ENCODE data around the gene POU2AF1.

POU2AF1 gene

GRCh38 chr11:111308140-111308539, 70.9 kb downstream of the POU2AF1 start:
- peak overlapping the region; percentile 72 for H3K4me3 ChIP-seq
- peak overlapping the region; percentile 95 for H3K27ac ChIP-seq
- DNase-seq (ENCODE audit: low read depth, low spot score): peak; percentile 84
- no peak for TF ChIP-seq EZH2 (IDR thresholded peaks at IDR 0.05)
- TF ChIP-seq FOXP2 (optimal IDR thresholded peaks at IDR 0.05; ENCODE audit: control extremely low read depth, extremely low read length, insufficient read depth): peak; percentile 60
- peak; percentile 51 for TF ChIP-seq POLR2AphosphoS5 (IDR thresholded peaks at IDR 0.05; ENCODE audit: borderline replicate concordance, low read depth, low read length)
- H3K9ac ChIP-seq (ENCODE audit: insufficient read length): peak overlapping the region; percentile 69
- H3K36me3 ChIP-seq (ENCODE audit: insufficient read depth, low read length): no peaks in the 10 kb centered on the region
- H3K9me3 ChIP-seq (ENCODE audit: low read depth, low read length): no peaks in the 10 kb centered on the region

DNA sequence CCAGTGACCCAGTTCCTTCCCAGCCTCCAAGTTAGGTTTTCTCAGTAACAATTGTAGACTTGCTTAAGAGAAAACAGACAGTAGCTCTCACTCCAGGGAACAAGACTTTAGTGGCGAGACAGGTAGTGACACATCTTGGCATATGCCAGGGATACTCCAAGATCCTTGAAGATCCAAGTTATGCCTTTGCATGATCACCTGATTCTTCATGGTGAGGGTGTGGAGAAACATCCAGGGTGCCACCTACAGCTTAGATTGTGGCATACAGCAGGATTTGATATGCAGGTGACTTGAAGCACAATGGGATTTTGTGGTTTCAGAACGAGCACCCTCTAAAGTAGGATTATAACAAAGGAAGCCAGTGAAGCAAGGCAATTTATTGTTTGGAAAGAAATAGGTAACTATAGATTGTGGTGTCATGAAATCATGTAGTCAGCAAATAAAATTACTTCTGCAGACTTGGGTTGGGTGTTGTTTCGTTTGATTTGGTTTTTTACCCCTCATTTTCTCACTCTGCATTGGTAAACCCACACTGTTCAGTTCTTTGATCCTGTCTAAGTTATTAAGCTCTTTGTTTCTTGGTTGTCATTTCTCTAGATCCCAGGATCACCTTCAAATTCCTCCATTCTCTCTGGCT, 71.5 kb downstream of the POU2AF1 start:
- Histone ChIP-seq H3K4me3 (peak overlapping the region; percentile 72), H3K9me3 (ENCODE audit: low read depth, low read length) (no peaks in the 10 kb centered on the region), H3K9ac (ENCODE audit: insufficient read length) (peak overlapping the region; percentile 49), H3K36me3 (ENCODE audit: insufficient read depth, low read length) (no peaks in the 10 kb centered on the region), H3K27ac (peak overlapping the region; percentile 95)
- TF ChIP-seq FOXP2 (optimal IDR thresholded peaks at IDR 0.05; ENCODE audit: control extremely low read depth, extremely low read length, insufficient read depth) (no peak), EZH2 (IDR thresholded peaks at IDR 0.05) (no peak), POLR2AphosphoS5 (IDR thresholded peaks at IDR 0.05; ENCODE audit: borderline replicate concordance, low read depth, low read length) (no peak)
- DNase-seq (ENCODE audit: low read depth, low spot score): no peak

DNA sequence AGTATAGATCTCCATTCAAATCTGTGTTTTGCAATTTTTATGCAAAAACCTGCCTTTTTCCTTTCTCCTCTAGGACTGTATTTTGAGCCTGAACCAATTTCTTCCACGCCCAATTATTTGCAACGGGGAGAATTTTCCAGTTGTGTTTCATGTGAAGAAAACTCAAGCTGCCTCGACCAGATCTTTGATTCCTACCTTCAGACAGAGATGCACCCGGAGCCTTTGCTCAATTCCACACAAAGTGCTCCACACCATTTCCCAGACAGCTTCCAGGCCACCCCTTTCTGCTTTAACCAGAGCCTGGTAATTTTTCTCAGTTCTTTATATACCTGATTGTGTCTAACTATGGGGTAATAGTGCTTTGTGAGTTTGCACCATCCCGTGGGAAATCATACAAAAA, 72.8 kb downstream of the POU2AF1 start:
- TF ChIP-seq FOXP2 (optimal IDR thresholded peaks at IDR 0.05; ENCODE audit: control extremely low read depth, extremely low read length, insufficient read depth) (no peak), EZH2 (IDR thresholded peaks at IDR 0.05) (no peak), POLR2AphosphoS5 (IDR thresholded peaks at IDR 0.05; ENCODE audit: borderline replicate concordance, low read depth, low read length) (no peak)
- Histone ChIP-seq H3K9ac (ENCODE audit: insufficient read length) (no peak overlapping the region), H3K36me3 (ENCODE audit: insufficient read depth, low read length) (no peaks in the 10 kb centered on the region), H3K27ac (peak overlapping the region; percentile 59), H3K9me3 (ENCODE audit: low read depth, low read length) (no peaks in the 10 kb centered on the region), H3K4me3 (no peak overlapping the region)
- no peak for DNase-seq (ENCODE audit: low read depth, low spot score)

GRCh38 chr11:111305876-111306275, 73.2 kb downstream of the POU2AF1 start:
- no peak for DNase-seq (ENCODE audit: low read depth, low spot score)
- peak overlapping the region; percentile 59 for H3K27ac ChIP-seq
- TF ChIP-seq FOXP2 (optimal IDR thresholded peaks at IDR 0.05; ENCODE audit: control extremely low read depth, extremely low read length, insufficient read depth) (no peak), EZH2 (IDR thresholded peaks at IDR 0.05) (no peak), POLR2AphosphoS5 (IDR thresholded peaks at IDR 0.05; ENCODE audit: borderline replicate concordance, low read depth, low read length) (no peak)

GRCh38 chr11:111305162-111305802, 73.8 kb downstream of the POU2AF1 start:
- TF ChIP-seq FOXP2 (optimal IDR thresholded peaks at IDR 0.05; ENCODE audit: control extremely low read depth, extremely low read length, insufficient read depth): no peak
- no peak for TF ChIP-seq POLR2AphosphoS5 (IDR thresholded peaks at IDR 0.05; ENCODE audit: borderline replicate concordance, low read depth, low read length)
- TF ChIP-seq EZH2 (IDR thresholded peaks at IDR 0.05): no peak
- Histone ChIP-seq H3K36me3 (ENCODE audit: insufficient read depth, low read length) (no peaks in the 10 kb centered on the region), H3K27ac (peak overlapping the region; percentile 52), H3K9ac (ENCODE audit: insufficient read length) (no peak overlapping the region), H3K4me3 (peak overlapping the region; percentile 32; the same call in 1 of the 2 replicates), H3K9me3 (ENCODE audit: low read depth, low read length) (no peaks in the 10 kb centered on the region)
- no peak for DNase-seq (ENCODE audit: low read depth, low spot score)

More at GRCh38 chr11:111305876-111306275, 73.2 kb downstream of the POU2AF1 start:
- Histone ChIP-seq H3K36me3 (ENCODE audit: insufficient read depth, low read length) (no peaks in the 10 kb centered on the region), H3K9ac (ENCODE audit: insufficient read length) (no peak overlapping the region), H3K4me3 (no peak overlapping the region), H3K9me3 (ENCODE audit: low read depth, low read length) (no peaks in the 10 kb centered on the region)

- H3K9ac ChIP-seq (ENCODE audit: insufficient read length): peak overlapping the region; percentile 52
- peak overlapping the region; percentile 61 for H3K27ac ChIP-seq
- no peaks in the 10 kb centered on the region for H3K9me3 ChIP-seq (ENCODE audit: low read depth, low read length)
- no peak for TF ChIP-seq EZH2 (IDR thresholded peaks at IDR 0.05)
- no peak for TF ChIP-seq POLR2AphosphoS5 (IDR thresholded peaks at IDR 0.05; ENCODE audit: borderline replicate concordance, low read depth, low read length)
- no peak for TF ChIP-seq FOXP2 (optimal IDR thresholded peaks at IDR 0.05; ENCODE audit: control extremely low read depth, extremely low read length, insufficient read depth)
- DNase-seq (ENCODE audit: low read depth, low spot score): no peak
- H3K4me3 ChIP-seq: peak overlapping the region; percentile 64
- H3K36me3 ChIP-seq (ENCODE audit: insufficient read depth, low read length): no peaks in the 10 kb centered on the region
Observed at GRCh38 chr11:111303461-111303860, 75.6 kb downstream of the POU2AF1 start.

- DNase-seq (ENCODE audit: low read depth, low spot score): no peak
- H3K36me3 ChIP-seq (ENCODE audit: insufficient read depth, low read length): no peaks in the 10 kb centered on the region
- H3K27ac ChIP-seq: peak overlapping the region; percentile 3; the same call in 1 of the 2 replicates
Observed at GRCh38 chr11:111302298-111302697, 76.8 kb downstream of the POU2AF1 start.

More at GRCh38 chr11:111302298-111302697, 76.8 kb downstream of the POU2AF1 start:
- no peaks in the 10 kb centered on the region for H3K9me3 ChIP-seq (ENCODE audit: low read depth, low read length)
- H3K4me3 ChIP-seq: 0 out of 2 replicates have a peak overlapping the region, but pooled peaks have one; percentile 17
- TF ChIP-seq EZH2 (IDR thresholded peaks at IDR 0.05) (no peak), FOXP2 (optimal IDR thresholded peaks at IDR 0.05; ENCODE audit: control extremely low read depth, extremely low read length, insufficient read depth) (no peak), POLR2AphosphoS5 (IDR thresholded peaks at IDR 0.05; ENCODE audit: borderline replicate concordance, low read depth, low read length) (no peak)
- no peak overlapping the region for H3K9ac ChIP-seq (ENCODE audit: insufficient read length)
